Measurements from ENCODE around the gene COL5A3.

Gene COL5A3

GRCh38 chr19:10009714-10010224, 535 bp downstream of the COL5A3 start:
- no peak for DNase-seq

- DNase-seq, result no peak
Observed at GRCh38 chr19:10008184-10008765, 2.0 kb downstream of the COL5A3 start.

GRCh38 chr19:10007371-10008183, 2.7 kb downstream of the COL5A3 start:
- DNase-seq, result no peak

GRCh38 chr19:10006752-10007323, 3.5 kb downstream of the COL5A3 start:
- no peak for DNase-seq

- DNase-seq, result no peak
Observed at GRCh38 chr19:10006335-10006708, 4.0 kb downstream of the COL5A3 start.

- DNase-seq, result no peak
Observed at GRCh38 chr19:10005632-10006334, 4.5 kb downstream of the COL5A3 start.

- DNase-seq, result no peak
Observed at GRCh38 chr19:10004617-10005016, 5.7 kb downstream of the COL5A3 start.

GRCh38 chr19:10003271-10003670, 7.0 kb downstream of the COL5A3 start:
- no peak for DNase-seq

- no peak for DNase-seq
Observed at GRCh38 chr19:10001899-10002298, 8.4 kb downstream of the COL5A3 start.

GRCh38 chr19:10000171-10000826, 10.0 kb downstream of the COL5A3 start:
- DNase-seq, result peak; percentile 52

GRCh38 chr19:9996541-9996940, 13.8 kb downstream of the COL5A3 start:
- no peak for DNase-seq

GRCh38 chr19:9995999-9996398, 14.3 kb downstream of the COL5A3 start:
- no peak for DNase-seq

- DNase-seq, result no peak
Observed at GRCh38 chr19:9995084-9995483, 15.2 kb downstream of the COL5A3 start.

GRCh38 chr19:9991425-9992191, 18.7 kb downstream of the COL5A3 start:
- no peak for DNase-seq

GRCh38 chr19:9989504-9989903, 20.8 kb downstream of the COL5A3 start:
- no peak for DNase-seq

- DNase-seq, result no peak
Observed at GRCh38 chr19:9986787-9987281, 23.5 kb downstream of the COL5A3 start.

GRCh38 chr19:9981406-9982260, 28.7 kb downstream of the COL5A3 start:
- no peak for DNase-seq

- DNase-seq, result no peak
Observed at GRCh38 chr19:9972103-9972502, 38.2 kb downstream of the COL5A3 start.

- DNase-seq, result no peak
Observed at GRCh38 chr19:9971166-9971897, 39.0 kb downstream of the COL5A3 start.

GRCh38 chr19:9970481-9970880, 39.8 kb downstream of the COL5A3 start:
- DNase-seq, result no peak

Data from CD4-positive, alpha-beta T cell treated with Interleukin-15 for 1 hour (primary cell).